AG10803 (cell line): ENCODE measurements around the gene MPO.

Experiments
- DNase-seq: peaks from one replicate; pipeline ENCODE4 v3.0.0; 2010; ENCODE audit warnings: low read depth
- H3K4me3 ChIP-seq: 2 replicates; pipeline ENCODE4 v1.5.1; 2011; ENCODE audit warnings: mild to moderate bottlenecking, low read length, control low read depth
- CTCF ChIP-seq: conservative IDR thresholded peaks from 2 replicates; pipeline ENCODE4 v1.5.1; 2011; ENCODE audit warnings: mild to moderate bottlenecking, low read length, control low read depth, inconsistent platforms

The MPO gene

GRCh38 chr17:58281511-58282011 is 826 bp upstream of the MPO start:
- H3K4me3 ChIP-seq, result no peak overlapping the region
- TF ChIP-seq CTCF, result no peak
- no peak for DNase-seq

GRCh38 chr17:58279736-58280479 is 827 bp downstream of the MPO start:
- H3K4me3 ChIP-seq, result no peak overlapping the region
- DNase-seq, result no peak
- no peak for TF ChIP-seq CTCF

GRCh38 chr17:58279016-58279711 is 1.6 kb downstream of the MPO start:
- no peak for TF ChIP-seq CTCF
- H3K4me3 ChIP-seq, result no peak overlapping the region

GRCh38 chr17:58278661-58279015 is 2.1 kb downstream of the MPO start:
- H3K4me3 ChIP-seq, result no peak overlapping the region
- TF ChIP-seq CTCF, result no peak
- peak; percentile 9 for DNase-seq

More at GRCh38 chr17:58279016-58279711, 1.6 kb downstream of the MPO start:
- peak; percentile 16 for DNase-seq

- TF ChIP-seq CTCF, result no peak
- no peak overlapping the region for H3K4me3 ChIP-seq
Observed at GRCh38 chr17:58277802-58278595, 2.7 kb downstream of the MPO start.

GRCh38 chr17:58277107-58277801 is 3.5 kb downstream of the MPO start:
- no peak overlapping the region for H3K4me3 ChIP-seq
- TF ChIP-seq CTCF, result peak; percentile 50
- peak; percentile 12 for DNase-seq

More at GRCh38 chr17:58277802-58278595, 2.7 kb downstream of the MPO start:
- no peak for DNase-seq
